Measurements from ENCODE around the gene NMD3. TPM values are rescaled to one million over a fixed set of nuclear protein-coding genes. Genes with fewer than 3 reads are reported as not detected.

NMD3 gene
- total RNA-seq, 4 donors from 2014 or later: 35.0 to 54.4 (median 39.1) TPM

DNA sequence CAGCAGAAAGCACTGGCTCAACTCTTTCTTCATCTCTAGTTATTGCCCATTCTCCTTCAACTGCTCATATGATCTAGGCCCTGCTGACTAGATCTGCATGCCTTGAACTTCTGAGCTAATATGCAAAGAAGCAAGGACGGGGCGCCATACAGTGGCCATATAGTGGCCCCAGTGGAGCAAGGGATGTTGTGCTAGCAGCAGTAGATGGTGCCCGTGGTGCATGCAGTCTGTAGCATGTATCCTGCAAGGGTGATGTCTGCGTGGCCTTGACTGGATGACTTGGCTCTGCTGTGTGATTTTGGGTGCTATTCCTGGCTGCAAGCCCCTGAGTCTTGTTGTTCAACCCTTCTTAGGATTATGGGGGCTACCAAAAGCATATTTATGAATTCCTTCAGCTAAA is 12.2 kb upstream of the NMD3 start:
- DNase-seq: no peak
- intact Hi-C loops (cut with DNase I): loop anchor here (10.0 kb wide), 1 partner anchor 94 kb away; no protein-coding TSS in a partner anchor
- Histone ChIP-seq H3K27me3 (no peaks in the 10 kb centered on the region), H3K36me3 (no peaks in the 10 kb centered on the region), H3K9me3 (no peaks in the 10 kb centered on the region), H3K4me1 (peaks cover 7 to 9% of the 10 kb centered on the region in 2 donors), H3K27ac (no peak overlapping the region), H3K4me3 (replicated peaks in 1 of 3) (no peak overlapping the region)
- TF ChIP-seq POLR2A (IDR thresholded peaks at IDR 0.05) (no peak), CTCF (IDR thresholded peaks at IDR 0.05) (no peak)
- WGBS, 2 donors: 90 to 92% methylated on average over 3 to 4 of the region's 4 CpGs

DNA sequence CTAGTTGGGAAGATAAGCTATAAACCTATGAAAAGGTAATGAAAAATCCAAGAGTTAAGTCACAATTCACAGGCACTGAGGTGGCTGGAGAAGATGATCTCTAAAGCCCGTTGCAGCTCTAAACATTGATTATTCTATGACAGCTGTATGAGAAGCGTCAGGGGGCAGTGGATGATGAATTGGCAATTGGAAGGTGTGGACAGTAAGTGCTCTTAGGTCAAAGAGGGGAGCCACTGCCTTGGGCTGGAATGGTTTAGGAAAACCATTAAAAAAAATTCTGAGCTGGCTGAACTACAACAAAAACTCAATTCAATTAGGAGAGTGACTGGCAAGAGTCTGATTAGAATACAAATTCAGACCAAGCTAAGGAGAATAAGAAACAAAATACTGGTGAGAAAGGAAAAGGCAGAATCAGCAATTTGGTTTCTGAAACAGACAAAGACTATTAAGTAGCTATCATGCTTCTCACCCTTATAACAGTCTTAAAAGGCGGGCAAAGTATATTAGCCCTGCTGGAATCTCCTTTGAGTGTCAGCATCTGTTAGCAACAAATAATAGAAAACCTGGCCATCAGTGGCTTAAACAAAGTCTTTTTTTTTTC is 8.8 kb upstream of the NMD3 start:
- WGBS, 2 donors: 69 to 78% methylated on average over 3 of the region's 3 CpGs
- H3K9me3 ChIP-seq: no peaks in the 10 kb centered on the region
- H3K4me1 ChIP-seq: peaks cover 7 to 9% of the 10 kb centered on the region in 2 donors
- H3K36me3 ChIP-seq: no peaks in the 10 kb centered on the region
- TF ChIP-seq POLR2A (IDR thresholded peaks at IDR 0.05): no peak
- no peak for TF ChIP-seq CTCF (IDR thresholded peaks at IDR 0.05)
- DNase-seq: no peak
- no peak overlapping the region for H3K4me3 ChIP-seq (replicated peaks in 1 of 3)
- intact Hi-C loops (cut with DNase I): no loop called here
- no peaks in the 10 kb centered on the region for H3K27me3 ChIP-seq
- no peak overlapping the region for H3K27ac ChIP-seq

DNA sequence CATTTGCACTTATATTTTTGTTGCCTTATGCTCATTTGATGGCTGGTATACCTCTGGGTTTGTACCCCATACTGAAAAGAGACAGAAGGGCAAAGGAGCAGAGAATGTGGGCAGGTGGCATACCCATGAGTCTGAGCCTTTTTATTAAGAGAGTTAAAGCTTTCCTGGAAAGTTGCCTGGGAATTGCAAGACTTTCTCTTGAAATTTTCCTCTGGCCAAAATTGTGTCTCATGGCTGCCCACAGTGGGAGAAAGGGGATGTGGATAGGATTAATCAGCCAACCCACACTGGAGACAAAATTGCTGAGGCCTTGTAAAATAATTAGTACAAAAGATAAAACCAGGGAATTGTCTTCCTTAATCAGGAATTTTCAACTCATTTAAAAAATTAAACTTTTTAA is 8.2 kb upstream of the NMD3 start:
- H3K9me3 ChIP-seq: no peaks in the 10 kb centered on the region
- TF ChIP-seq POLR2A (IDR thresholded peaks at IDR 0.05): no peak
- no peak for TF ChIP-seq CTCF (IDR thresholded peaks at IDR 0.05)
- DNase-seq: no peak
- no peak overlapping the region for H3K4me3 ChIP-seq (replicated peaks in 1 of 3)
- no peak overlapping the region for H3K27ac ChIP-seq
- H3K36me3 ChIP-seq: no peaks in the 10 kb centered on the region
- H3K27me3 ChIP-seq: no peaks in the 10 kb centered on the region
- intact Hi-C loops (cut with DNase I): no loop called here
- H3K4me1 ChIP-seq: peaks cover 7 to 9% of the 10 kb centered on the region in 2 donors

- WGBS, 2 donors: 52 to 54% methylated on average over 4 of the region's 4 CpGs
- Histone ChIP-seq H3K27me3 (no peaks in the 10 kb centered on the region), H3K36me3 (no peaks in the 10 kb centered on the region), H3K27ac (no peak overlapping the region), H3K9me3 (no peaks in the 10 kb centered on the region), H3K4me1 (peaks cover 7 to 9% of the 10 kb centered on the region in 2 donors), H3K4me3 (replicated peaks in 1 of 3) (no peak overlapping the region)
- no peak for DNase-seq
- TF ChIP-seq CTCF (IDR thresholded peaks at IDR 0.05): no peak
- no peak for TF ChIP-seq POLR2A (IDR thresholded peaks at IDR 0.05)
- intact Hi-C loops (cut with DNase I): no loop called here
Measured at GRCh38 chr3:161213644-161214043, 7.5 kb upstream of the NMD3 start.

- H3K27ac ChIP-seq: no peak overlapping the region
- H3K36me3 ChIP-seq: no peaks in the 10 kb centered on the region
- TF ChIP-seq POLR2A (IDR thresholded peaks at IDR 0.05) (no peak), CTCF (IDR thresholded peaks at IDR 0.05) (no peak)
- no peak for DNase-seq
- H3K9me3 ChIP-seq: no peaks in the 10 kb centered on the region
- intact Hi-C loops (cut with DNase I): no loop called here
- no peak overlapping the region for H3K4me3 ChIP-seq (replicated peaks in 1 of 3)
- H3K27me3 ChIP-seq: no peaks in the 10 kb centered on the region
- peaks cover 7 to 9% of the 10 kb centered on the region in 2 donors for H3K4me1 ChIP-seq
- WGBS, 2 donors: 85 to 86% methylated on average over 4 of the region's 4 CpGs
Measured at GRCh38 chr3:161215185-161215584, 5.9 kb upstream of the NMD3 start.
